Measurements from ENCODE around the gene LRRIQ1.
"Not testable (repeated sequence)": the region's sequence is repeated elsewhere in the genome, so short reads cannot be mapped to it uniquely, and the experiment has no call there.

LRRIQ1 gene

DNA sequence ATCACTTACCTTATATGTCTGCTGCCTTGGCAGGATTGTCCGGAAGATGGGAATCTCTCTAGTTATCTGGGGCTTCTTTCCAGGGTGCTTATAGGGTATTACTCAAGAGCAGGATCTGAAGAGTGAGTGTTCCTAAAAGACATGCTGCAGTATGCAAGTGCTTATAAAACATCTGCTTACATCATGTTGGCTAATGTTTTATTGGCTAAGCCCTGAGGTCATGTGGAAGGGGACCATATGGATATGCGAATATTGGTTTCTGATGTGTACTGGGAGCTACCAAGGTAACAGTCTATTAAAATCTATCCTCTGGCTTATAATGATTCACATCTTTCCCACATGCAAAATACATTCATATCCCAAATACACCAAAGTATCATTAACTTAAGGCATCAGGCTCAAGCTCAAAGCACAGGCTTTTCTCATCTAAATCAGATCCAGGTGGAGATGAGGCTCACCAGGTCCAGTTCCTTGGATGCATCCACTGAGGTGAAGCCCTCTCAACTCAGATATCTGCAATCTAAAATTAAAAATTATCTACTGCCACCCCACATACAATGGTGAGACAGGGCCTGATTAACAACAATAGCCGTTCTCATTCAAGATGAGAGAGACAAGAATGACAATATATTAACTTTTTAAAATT, 29.8 kb downstream of the LRRIQ1 start:
- no peak for DNase-seq

DNA sequence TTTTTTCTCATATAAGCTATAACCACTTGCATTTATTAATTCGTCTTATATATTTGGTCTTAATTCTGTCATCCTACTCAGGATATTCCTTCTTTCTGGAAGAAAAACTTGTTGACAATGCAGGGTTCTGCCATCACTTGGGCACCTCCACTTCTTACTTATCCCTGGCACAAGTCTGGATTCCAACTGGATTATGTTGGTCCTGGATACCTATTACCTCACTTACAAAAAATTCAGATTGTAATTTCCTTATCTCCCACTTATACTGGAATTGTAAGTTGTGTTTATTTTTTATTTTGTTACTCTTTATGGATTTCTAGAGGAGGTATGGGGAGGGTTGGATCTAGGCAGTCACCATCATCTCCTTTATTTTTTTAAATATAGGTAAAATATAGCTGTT, 36.7 kb downstream of the LRRIQ1 start:
- DNase-seq: no peak

DNA sequence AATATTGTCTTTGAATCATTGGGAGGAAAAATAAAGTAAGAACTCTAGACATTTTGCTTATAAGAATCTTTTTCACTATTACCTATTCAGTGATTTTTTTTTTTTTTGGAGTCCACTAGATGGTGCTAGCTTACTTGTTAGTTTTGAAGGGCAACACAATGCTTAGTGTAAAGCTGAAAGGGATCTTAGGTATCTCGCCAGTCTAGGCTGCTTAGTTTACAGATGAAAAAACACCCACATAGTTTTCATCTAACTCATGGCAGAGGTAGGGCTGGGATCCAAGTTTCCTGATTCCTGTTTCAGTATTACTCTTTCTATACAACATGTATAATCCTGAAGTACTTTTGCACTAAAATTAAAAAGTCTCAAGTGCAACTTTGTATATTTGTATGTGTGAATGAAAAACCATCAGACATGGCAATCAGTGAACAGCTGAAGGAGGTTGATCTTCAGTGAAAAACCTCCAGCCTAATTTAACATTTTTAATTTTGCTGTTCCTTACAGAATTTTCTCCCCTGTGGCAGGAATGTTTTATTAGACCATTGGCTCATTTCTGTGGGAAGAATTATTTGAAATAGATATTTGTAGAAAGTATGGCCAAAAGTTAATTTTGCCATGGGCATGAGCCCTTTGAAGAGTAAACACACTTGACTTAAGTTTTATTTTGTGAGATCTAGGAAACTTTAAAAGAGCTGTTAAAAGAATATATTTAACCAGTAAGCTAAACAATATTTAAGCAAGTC, 40.7 kb downstream of the LRRIQ1 start:
- DNase-seq: peak; percentile 66

DNA sequence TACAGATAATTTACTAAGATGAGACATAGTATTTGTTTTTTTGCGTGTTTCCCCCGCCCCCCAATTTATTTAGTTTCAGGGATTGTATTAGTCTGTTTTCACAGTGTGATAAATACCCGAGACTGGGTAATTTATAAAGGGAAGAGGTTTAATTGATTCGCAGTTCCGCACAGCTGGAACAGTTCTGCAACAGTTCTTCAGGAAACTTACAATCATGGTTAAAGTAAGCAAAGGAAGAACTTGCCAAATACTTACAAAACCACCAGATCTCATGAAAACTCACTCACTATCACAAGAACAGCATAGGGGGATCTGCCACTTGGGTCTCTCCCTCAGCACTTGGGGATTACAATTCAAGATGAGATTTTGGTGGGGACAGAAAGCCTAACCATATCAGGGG, 48.9 kb downstream of the LRRIQ1 start:
- DNase-seq: no peak

DNA sequence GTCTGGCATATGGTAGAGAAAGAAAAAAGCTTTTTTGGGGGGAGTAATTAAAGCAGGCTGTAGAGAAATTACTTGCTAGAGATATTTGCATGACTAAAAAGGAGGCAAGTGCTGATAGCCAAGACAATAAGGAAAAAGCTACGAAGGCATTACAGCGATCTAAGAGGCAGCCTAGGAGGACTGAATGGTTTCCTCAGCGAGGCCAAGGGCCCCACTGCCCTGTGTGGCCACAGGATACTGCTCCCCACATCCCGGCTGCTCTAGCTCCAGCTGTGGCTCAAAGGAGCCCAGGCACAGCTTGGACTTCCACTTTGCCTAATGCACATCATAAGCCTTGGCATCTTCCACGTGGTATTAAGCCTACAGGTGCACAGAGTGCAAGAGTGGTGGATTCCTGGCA, 53.6 kb downstream of the LRRIQ1 start:
- DNase-seq: no peak

- DNase-seq: no peak
Observed at GRCh38 chr12:85092814-85093370, 56.7 kb downstream of the LRRIQ1 start.

GRCh38 chr12:85095501-85095900, 59.4 kb downstream of the LRRIQ1 start:
- no peak for DNase-seq

DNA sequence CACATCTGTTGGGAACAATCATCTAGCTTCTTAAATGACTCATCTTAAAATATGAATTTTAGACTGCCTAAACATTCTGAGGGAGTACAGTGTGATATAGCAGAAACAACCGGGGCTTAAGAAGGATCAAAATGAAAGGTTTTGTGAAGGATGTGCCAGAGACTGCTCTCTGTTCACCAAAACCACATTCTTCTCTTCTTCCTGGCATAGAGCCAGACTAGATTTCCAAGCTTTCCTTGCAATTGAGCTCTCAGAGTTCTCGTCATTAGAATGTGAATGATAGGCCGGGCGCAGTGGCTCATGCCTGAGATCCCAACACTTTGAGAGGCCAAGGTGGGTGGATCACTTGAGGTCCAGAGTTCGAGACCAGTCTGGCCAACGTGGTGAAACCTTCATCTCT, 94.5 kb downstream of the LRRIQ1 start:
- no peak for DNase-seq

GRCh38 chr12:85138833-85139232, 102.7 kb downstream of the LRRIQ1 start:
- no peak for DNase-seq

DNA sequence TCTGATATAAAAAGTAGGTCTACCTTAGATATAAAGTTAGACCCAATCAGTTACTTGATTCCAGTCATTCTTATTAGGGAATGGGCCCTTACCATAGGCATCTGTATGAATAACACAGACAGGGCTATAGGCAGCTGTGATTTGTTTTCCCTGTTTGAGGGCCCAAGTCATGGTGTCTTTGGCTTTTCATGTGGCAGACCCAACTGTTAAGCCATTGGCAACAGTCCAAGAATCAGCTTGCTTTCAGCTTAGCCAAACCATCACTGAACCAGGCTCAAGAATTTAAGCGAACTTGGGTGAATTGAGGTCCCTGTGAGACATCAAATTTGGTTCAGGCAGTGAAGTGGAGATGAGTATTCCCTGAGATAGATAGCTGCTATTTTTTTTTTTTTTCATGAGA, 111.2 kb downstream of the LRRIQ1 start:
- DNase-seq: no peak

- no peak for DNase-seq
Observed at GRCh38 chr12:85152311-85152729, 116.2 kb downstream of the LRRIQ1 start.

DNA sequence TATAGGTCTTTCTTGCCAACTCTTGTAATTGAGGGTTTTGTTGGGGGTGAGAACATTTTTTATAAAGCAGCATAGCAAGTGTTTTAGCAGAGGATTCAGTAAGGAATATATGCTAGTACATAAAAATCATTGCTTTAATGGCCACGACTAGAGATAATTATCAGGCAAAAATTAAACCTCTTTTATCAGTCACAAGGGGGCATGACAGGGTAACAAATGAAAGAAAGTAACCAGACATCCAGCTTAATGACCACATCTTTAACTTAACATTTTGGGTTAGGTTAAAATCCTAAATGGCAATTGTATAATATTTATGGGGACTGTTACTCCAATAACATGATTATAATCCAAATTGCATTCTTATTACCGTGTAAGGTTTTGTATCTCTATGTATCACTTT, 119.6 kb downstream of the LRRIQ1 start:
- DNase-seq: peak; percentile 32

DNA sequence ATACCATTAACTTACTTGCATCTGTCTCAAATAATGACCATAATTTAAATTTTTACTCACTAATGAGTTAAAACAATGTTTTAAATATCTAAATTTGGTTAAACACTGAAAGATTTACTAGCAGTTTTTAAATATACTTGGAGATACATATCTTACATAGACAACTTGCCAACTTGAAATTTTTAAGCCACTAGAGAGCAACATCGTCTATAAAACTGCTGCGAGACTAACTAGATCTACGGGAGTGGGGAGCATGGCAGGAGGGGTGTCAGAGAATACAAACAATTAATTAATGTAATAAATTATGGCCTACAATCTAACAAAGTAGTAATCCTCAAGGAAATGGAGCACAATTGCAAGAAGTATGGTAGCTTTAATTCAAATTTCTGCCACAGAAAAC, 120.4 kb downstream of the LRRIQ1 start:
- peak; percentile 5 for DNase-seq

- DNase-seq: no peak
Observed at GRCh38 chr12:85157035-85157603, 121.0 kb downstream of the LRRIQ1 start.

- no peak for DNase-seq
Observed at GRCh38 chr12:85163752-85164321, 127.7 kb downstream of the LRRIQ1 start.

DNA sequence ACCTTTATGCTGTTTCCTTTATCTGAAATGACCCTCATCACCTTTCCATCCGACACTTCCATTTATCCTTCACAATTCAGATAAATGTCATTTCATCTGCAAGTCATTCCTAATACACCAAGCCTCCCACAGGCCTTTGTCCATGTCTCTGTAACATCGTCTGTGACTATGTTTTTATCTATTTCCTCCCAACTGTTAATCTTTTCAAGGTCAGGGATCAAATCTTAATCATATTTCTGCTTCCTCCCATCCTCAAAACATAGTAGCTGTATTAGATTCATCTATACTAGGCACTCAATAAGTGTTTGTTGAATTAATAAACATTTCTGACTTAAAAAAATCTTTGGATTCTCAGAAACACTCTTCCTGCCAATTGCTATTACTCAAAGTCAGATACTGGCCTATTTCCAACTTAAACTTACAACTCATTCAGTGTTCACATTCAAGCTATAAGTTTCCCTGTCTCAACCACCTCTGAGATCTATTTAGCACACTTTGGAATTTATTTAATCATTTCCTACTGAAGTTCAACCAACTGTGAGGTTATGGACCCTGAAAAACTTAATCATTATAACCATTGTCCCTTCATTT, 143.6 kb downstream of the LRRIQ1 start:
- DNase-seq: no peak

DNA sequence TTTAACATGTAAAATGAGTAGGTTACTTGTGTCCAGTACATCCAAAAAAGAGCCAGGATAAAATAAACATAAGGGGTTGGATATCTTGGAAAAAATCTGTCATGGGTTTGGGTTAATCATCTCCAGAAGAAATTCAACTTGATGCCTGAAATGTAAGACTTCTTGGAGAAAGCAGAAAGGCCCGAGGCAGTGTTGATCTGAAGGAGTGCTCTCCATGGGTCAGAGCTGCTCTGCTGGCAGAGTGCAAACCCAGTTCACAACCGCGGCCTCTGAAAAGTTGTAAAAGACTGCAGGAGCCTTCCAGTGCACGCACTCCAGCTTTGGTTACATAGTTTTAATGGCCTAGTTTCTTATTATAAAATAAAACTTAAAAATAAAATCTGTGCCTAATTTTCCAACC, 146.5 kb downstream of the LRRIQ1 start:
- DNase-seq: no peak

GRCh38 chr12:85183855-85184254, 147.7 kb downstream of the LRRIQ1 start:
- DNase-seq: no peak

DNA sequence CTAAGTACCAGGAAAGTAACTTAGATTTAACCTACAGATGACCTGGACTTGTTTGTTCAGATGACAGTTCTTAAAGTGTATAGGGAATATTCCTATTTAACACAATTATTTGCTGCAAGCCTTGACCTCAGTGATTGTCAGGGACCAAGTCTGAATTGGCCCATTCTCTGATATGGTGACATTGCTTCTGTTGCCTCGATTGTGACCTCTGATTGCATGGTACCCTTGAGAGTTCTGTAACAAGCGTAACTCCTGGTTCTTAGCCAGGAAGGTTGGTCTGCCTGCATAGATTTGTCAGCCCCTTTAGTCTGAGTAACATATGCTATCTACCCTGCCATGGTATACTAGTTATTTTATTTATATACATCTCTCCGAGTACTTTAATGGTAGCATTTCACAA, 150.1 kb downstream of the LRRIQ1 start:
- DNase-seq: no peak

GRCh38 chr12:85188619-85189018, 152.5 kb downstream of the LRRIQ1 start:
- DNase-seq: no peak

- DNase-seq: no peak
Observed at GRCh38 chr12:85190728-85191127, 154.6 kb downstream of the LRRIQ1 start.

- not testable (repeated sequence) for DNase-seq
Observed at GRCh38 chr12:85203809-85204208, 167.7 kb downstream of the LRRIQ1 start.

DNA sequence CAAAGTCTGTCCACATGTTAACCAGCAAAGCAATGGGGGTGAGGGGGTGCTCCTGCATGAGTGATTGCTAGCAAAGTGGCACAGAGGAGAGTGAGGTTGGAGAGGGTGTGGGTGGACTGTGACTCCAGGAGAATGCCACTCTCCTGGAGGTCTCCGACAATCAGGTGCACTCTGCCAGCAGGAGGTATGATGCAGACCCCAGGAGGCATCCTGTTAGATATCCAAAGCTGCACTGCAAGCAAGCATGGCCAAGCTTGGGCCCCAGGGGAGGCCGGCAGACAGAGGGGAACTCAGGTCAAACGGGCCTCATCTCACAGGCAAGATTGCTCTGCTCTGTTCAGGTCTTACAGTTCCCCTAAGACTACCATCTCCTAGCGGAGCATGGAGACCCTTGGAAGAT, 170.4 kb downstream of the LRRIQ1 start:
- no peak for DNase-seq

Data from NCI-H748 treated with DMSO at 0.1 percent for 48 hours (cell line).